Skeletal muscle satellite cell (primary cell): ENCODE results near the gene SDK1.

ENCODE experiments used
- H3K27me3 ChIP-seq: 2 replicates; pipeline ENCODE4 v1.7.0; 2013; ENCODE audit warnings: low read length; ENCODE audit not compliant: control insufficient read depth, insufficient read depth
- H3K36me3 ChIP-seq: 2 replicates; pipeline ENCODE4 v1.7.0; 2013; ENCODE audit warnings: mild to moderate bottlenecking, control low read depth, low read length; ENCODE audit not compliant: insufficient read depth
- H3K4me1 ChIP-seq: 2 replicates; pipeline ENCODE4 v1.7.0; 2013; ENCODE audit warnings: low read length; ENCODE audit not compliant: control insufficient read depth, insufficient read depth
- H3K4me2 ChIP-seq: 2 replicates; pipeline ENCODE4 v1.7.0; 2013; ENCODE audit warnings: mild to moderate bottlenecking, low read length
- H3K4me3 ChIP-seq: 2 replicates; pipeline ENCODE4 v1.7.0; 2013; ENCODE audit warnings: low read length
- H3K9ac ChIP-seq: 2 replicates; pipeline ENCODE4 v1.7.0; 2013; ENCODE audit warnings: mild to moderate bottlenecking, low read depth, low read length, moderate library complexity
- H3K9me3 ChIP-seq: replicated peaks from 2 replicates; pipeline ENCODE4 v1.7.0; 2013; ENCODE audit warnings: mild to moderate bottlenecking, control low read depth, low read length

Gene SDK1

GRCh38 chr7:3879355-3880075 is 578.5 kb downstream of the SDK1 start:
- no peak overlapping the region for H3K4me3 ChIP-seq
- no peaks in the 10 kb centered on the region for H3K27me3 ChIP-seq
- H3K4me1 ChIP-seq = no peaks in the 10 kb centered on the region
- no peaks in the 10 kb centered on the region for H3K36me3 ChIP-seq
- H3K4me2 ChIP-seq = no peak overlapping the region
- no peak overlapping the region for H3K9ac ChIP-seq
- no peaks in the 10 kb centered on the region for H3K9me3 ChIP-seq

GRCh38 chr7:3880228-3880987 is 579.4 kb downstream of the SDK1 start:
- no peak overlapping the region for H3K4me3 ChIP-seq
- no peak overlapping the region for H3K9ac ChIP-seq
- H3K36me3 ChIP-seq = no peaks in the 10 kb centered on the region
- no peaks in the 10 kb centered on the region for H3K27me3 ChIP-seq
- no peak overlapping the region for H3K4me2 ChIP-seq
- no peaks in the 10 kb centered on the region for H3K4me1 ChIP-seq
- H3K9me3 ChIP-seq = no peaks in the 10 kb centered on the region

DNA sequence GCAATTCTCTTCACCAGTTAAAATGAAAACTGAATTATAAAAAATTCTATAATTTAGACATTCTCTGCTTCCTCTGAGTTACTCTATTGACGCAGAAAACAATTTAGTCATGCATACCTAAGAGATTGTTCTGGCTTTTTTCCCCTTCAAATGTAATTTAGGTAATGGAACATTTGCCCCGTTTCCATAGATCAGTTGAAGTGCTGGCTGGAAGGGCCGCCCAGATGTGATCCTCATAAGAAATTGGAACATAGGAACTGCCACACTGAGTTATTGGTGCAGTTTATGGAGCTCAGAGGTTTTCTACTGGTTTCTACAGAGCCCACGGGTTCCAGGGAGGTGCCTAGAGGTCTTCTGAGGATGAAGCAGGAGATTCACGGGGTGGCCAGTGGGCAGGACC is 581.7 kb downstream of the SDK1 start:
- Histone ChIP-seq H3K9me3 (no peaks in the 10 kb centered on the region), H3K9ac (no peak overlapping the region), H3K36me3 (no peaks in the 10 kb centered on the region), H3K4me3 (no peak overlapping the region), H3K4me2 (no peak overlapping the region), H3K27me3 (no peaks in the 10 kb centered on the region), H3K4me1 (no peaks in the 10 kb centered on the region)

DNA sequence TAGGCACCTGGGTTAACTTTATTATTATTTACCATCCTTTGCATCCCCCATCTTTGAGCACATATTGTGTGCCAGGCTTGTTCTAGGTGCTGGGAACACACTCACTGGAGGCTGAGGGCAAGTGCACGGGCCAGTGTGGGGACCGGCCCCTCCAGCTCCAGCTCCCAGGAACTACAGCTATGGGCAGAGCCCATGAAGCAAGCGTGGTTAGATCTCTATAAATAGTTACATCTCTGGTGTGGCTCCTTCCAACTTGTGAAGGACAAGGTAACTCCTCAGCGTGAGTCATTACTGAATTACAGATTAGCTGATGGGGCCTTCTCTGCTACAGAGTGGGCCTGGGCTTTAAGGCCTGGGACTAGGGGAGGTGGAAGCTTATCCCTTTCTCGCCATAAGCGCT is 583.5 kb downstream of the SDK1 start:
- Histone ChIP-seq H3K36me3 (no peaks in the 10 kb centered on the region), H3K27me3 (no peaks in the 10 kb centered on the region), H3K4me2 (no peak overlapping the region), H3K9ac (no peak overlapping the region), H3K9me3 (no peaks in the 10 kb centered on the region), H3K4me1 (no peaks in the 10 kb centered on the region), H3K4me3 (no peak overlapping the region)

GRCh38 chr7:3887096-3887690 is 586.1 kb downstream of the SDK1 start:
- Histone ChIP-seq H3K9me3 (no peaks in the 10 kb centered on the region), H3K27me3 (no peaks in the 10 kb centered on the region), H3K9ac (no peak overlapping the region), H3K4me1 (no peaks in the 10 kb centered on the region), H3K4me2 (no peak overlapping the region), H3K4me3 (no peak overlapping the region), H3K36me3 (no peaks in the 10 kb centered on the region)

DNA sequence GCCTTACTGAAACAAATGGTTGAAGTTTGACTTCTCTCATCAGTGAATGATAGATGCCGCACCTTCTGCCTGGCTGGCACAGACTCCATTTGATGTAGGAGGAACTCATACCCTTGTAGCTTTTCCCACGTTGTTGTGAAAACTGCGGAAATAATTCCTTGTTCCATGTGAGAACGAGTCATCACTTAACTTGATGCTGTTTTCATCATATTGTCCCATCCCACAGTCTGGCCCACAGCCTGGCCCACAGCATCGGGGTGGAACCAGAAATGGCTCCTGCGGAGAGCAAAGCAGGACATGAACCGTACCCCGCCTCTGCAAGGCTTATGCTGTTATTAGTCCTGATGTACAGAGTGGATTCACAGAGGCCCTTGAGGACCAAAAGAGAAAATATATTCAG is 587.0 kb downstream of the SDK1 start:
- Histone ChIP-seq H3K4me2 (no peak overlapping the region), H3K4me1 (no peaks in the 10 kb centered on the region), H3K27me3 (no peaks in the 10 kb centered on the region), H3K4me3 (no peak overlapping the region), H3K36me3 (no peaks in the 10 kb centered on the region), H3K9ac (no peak overlapping the region), H3K9me3 (no peaks in the 10 kb centered on the region)

GRCh38 chr7:3892157-3892556 is 591.1 kb downstream of the SDK1 start:
- no peaks in the 10 kb centered on the region for H3K9me3 ChIP-seq
- H3K4me2 ChIP-seq = no peak overlapping the region
- H3K36me3 ChIP-seq = no peaks in the 10 kb centered on the region
- H3K27me3 ChIP-seq = no peaks in the 10 kb centered on the region
- no peak overlapping the region for H3K9ac ChIP-seq
- H3K4me3 ChIP-seq = no peak overlapping the region
- H3K4me1 ChIP-seq = no peaks in the 10 kb centered on the region

- no peaks in the 10 kb centered on the region for H3K27me3 ChIP-seq
- no peak overlapping the region for H3K4me3 ChIP-seq
- H3K9me3 ChIP-seq = no peaks in the 10 kb centered on the region
- H3K4me1 ChIP-seq = no peaks in the 10 kb centered on the region
- H3K36me3 ChIP-seq = no peaks in the 10 kb centered on the region
- no peak overlapping the region for H3K9ac ChIP-seq
- H3K4me2 ChIP-seq = no peak overlapping the region
These were observed 591.6 kb downstream of the SDK1 start for GRCh38 chr7:3892686-3893085.

GRCh38 chr7:3893151-3893788 is 592.2 kb downstream of the SDK1 start:
- Histone ChIP-seq H3K4me3 (no peak overlapping the region), H3K27me3 (no peaks in the 10 kb centered on the region), H3K4me2 (no peak overlapping the region), H3K4me1 (no peaks in the 10 kb centered on the region), H3K36me3 (no peaks in the 10 kb centered on the region), H3K9ac (no peak overlapping the region), H3K9me3 (no peaks in the 10 kb centered on the region)

- no peak overlapping the region for H3K9ac ChIP-seq
- no peak overlapping the region for H3K4me3 ChIP-seq
- H3K4me1 ChIP-seq = no peaks in the 10 kb centered on the region
- H3K4me2 ChIP-seq = no peak overlapping the region
- H3K36me3 ChIP-seq = no peaks in the 10 kb centered on the region
- H3K9me3 ChIP-seq = no peaks in the 10 kb centered on the region
- no peaks in the 10 kb centered on the region for H3K27me3 ChIP-seq
These were observed 592.7 kb downstream of the SDK1 start for GRCh38 chr7:3893789-3894153.

GRCh38 chr7:3895341-3896116 is 594.5 kb downstream of the SDK1 start:
- Histone ChIP-seq H3K4me3 (no peak overlapping the region), H3K4me1 (peaks cover 4% of the 10 kb centered on the region), H3K9ac (no peak overlapping the region), H3K9me3 (no peaks in the 10 kb centered on the region), H3K36me3 (no peaks in the 10 kb centered on the region), H3K4me2 (no peak overlapping the region), H3K27me3 (no peaks in the 10 kb centered on the region)
